Mucosa of gallbladder (tissue), 1 donor: ENCODE results near the gene FNBP1L. TPM values are rescaled to one million over a fixed set of nuclear protein-coding genes. Genes with fewer than 3 reads are reported as not detected.
A peak's percentile ranks its signal among the peaks of the same experiment; 100 is the strongest.

Experiments used
- DNase-seq: peaks from one replicate; pipeline ENCODE4 v3.0.0-alpha.2; 2020; ENCODE audit warnings: low spot score
- total RNA-seq: library from RNA; stranded (reverse); gene quantifications from one replicate; pipeline ENCODE4 v1.2.1, GENCODE V29; 2021
- donor health status: DM: no; HTN: no; CAD: no.

The FNBP1L gene
- total RNA-seq, 1 donor from 2014 or later: 57.1 TPM

DNA sequence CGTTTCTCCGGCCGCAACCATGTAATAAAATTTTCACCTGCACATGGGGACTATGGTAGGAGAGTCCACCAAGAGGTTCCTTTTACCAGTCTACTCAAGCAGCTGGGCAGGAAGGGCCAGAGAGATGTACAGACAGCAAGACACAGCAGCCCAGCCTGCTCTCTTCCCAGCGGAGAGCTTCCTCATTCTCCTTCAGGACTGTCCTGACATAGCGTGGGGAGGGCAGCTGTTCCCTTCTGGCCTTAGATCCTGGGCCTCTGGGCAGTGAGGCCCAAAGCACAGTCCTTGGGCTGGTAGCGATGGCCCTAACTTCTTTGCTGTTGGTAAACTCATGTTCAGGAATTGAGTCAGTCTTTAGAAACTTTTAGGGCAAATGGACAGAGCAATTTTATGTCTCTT is 144.6 kb downstream of the FNBP1L start:
- no peak for DNase-seq

- no peak for DNase-seq
Measured at GRCh38 chr1:93593854-93594602, 146.1 kb downstream of the FNBP1L start.

GRCh38 chr1:93594603-93594880 is 146.6 kb downstream of the FNBP1L start:
- no peak for DNase-seq

- DNase-seq: no peak
Measured at GRCh38 chr1:93595266-93595665, 147.3 kb downstream of the FNBP1L start.

- DNase-seq: no peak
Measured at GRCh38 chr1:93595743-93596142, 147.8 kb downstream of the FNBP1L start.

GRCh38 chr1:93596329-93597089 is 148.6 kb downstream of the FNBP1L start:
- no peak for DNase-seq

DNA sequence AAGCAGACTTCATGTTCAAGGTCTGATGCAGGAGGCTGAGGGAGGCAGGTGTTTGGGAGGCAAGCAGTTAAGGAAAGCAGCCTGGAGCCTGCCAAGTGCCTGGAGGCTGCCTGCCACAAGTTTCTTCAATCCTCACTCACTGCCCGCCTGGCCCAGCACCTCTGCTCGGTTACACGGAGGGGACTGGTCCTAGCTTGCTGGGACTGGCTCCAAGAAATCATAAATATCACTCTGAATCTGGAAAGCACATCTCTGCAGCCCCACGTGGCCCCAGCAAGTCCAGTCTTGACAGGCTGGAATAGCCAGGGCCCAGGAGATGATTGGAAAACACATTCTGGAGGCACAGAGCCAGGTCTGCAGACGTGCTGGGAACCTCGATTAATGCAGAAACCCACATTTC is 149.8 kb downstream of the FNBP1L start:
- DNase-seq: no peak

DNA sequence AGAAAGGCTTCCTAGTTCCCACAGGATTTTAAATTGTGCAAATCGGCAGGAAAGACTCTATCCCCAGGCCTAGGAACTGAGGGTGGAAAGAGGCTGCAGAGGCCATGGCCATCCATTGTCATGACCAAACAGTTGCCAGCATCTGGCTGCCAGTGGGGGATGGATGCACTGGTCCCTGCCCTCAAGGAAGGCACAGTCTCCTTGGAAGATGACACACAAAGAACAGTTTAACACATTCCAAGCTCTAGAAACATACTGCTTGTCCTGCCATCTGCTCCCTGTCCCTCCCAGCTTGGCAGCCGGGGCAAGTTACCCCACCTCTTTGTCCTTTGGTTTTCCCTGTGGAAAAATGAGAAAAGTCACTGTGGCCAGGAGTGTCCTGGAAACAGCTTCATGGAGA is 150.5 kb downstream of the FNBP1L start:
- no peak for DNase-seq

DNA sequence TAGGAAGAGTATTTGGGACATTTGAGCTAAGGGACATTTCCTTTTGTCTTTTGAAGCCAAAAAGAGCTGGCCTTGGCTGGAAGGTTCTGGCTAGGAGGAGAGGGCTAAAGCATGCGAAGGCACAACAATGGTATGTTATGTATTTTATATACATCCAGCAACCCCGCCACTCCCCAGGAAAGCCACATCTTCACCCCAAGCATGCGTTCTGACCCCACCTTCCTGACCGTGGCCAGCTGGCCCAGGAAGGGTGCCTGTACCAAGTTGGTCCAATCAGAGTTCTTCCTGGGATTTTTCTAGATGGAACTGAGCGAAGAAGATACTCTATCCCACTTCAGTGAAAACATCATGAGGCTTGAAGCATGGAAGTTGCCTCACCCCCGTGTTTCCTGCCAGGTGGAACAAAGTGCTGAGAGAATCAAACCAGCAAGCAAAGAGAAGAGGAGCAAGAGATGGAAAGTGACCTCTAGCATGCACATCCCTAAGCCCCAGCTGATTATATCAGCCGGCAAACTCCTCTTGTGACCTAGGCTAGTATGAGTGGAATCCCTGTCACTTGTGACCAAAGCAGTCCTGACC is 151.0 kb downstream of the FNBP1L start:
- DNase-seq: no peak

GRCh38 chr1:93599479-93599878 is 151.6 kb downstream of the FNBP1L start:
- no peak for DNase-seq

DNA sequence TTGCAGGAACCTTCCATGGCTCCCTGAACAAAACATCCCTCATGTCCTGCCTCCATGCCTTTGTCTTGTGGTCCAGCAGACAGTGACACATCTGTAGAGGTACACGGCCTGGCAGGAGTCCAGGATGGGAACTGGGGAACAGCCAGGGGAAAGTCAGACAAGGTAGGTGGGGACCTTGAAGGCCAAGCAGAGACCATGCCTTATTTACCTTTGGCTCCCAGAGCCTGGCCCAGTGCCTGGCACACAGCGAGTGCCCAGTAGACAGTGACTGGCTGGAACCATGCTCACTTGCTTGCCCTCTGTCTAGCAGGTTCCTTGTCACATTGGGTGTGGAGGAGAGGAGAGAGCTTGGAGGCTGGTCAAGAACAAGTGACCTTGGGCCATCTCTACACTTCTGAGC is 152.7 kb downstream of the FNBP1L start:
- DNase-seq: peak; percentile 55

DNA sequence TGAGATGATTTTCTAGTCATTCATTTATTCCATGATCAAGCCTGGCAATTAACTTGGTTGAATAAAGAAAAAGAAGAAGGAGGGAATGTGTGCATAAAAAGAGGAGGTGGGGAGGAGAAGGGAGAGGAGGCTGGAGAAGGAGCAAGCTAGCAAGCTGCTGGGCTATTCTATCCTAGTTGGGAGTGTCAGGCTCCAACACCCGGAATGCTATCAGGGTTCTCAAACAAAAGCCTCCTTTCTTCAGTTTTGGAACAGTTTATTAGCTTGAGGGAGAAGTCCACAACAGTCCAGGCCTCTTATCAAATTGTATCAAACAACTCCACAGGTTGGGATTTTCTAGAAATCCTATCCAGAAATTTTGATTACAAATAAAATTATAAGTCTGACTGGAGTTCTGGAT is 153.8 kb downstream of the FNBP1L start:
- no peak for DNase-seq

- no peak for DNase-seq
Measured at GRCh38 chr1:93602101-93602500, 154.2 kb downstream of the FNBP1L start.

- no peak for DNase-seq
Measured at GRCh38 chr1:93603106-93603505, 155.2 kb downstream of the FNBP1L start.

- no peak for DNase-seq
Measured at GRCh38 chr1:93603601-93604000, 155.7 kb downstream of the FNBP1L start.

Other genes starting within 250 kb of the FNBP1L start
- gene DR1, start 102.2 kb upstream of the FNBP1L start, total RNA-seq: 58.1 TPM
- 51.8 TPM for gene BCAR3, start 233.7 kb downstream of the FNBP1L start, total RNA-seq